Liver (tissue), 9 donors: Measurements from ENCODE around the gene RABL6. TPM values are rescaled to one million over a fixed set of nuclear protein-coding genes. Genes with fewer than 3 reads are reported as not detected.
A peak's percentile ranks its signal among the peaks of the same experiment; 100 is the strongest.

Source experiments
- DNase-seq: peaks from one replicate; pipeline ENCODE4 v3.0.0-alpha.2; 2017; ENCODE audit warnings: low spot score
- H3K27ac ChIP-seq, 2 donors: one replicate each; pipeline ENCODE4 v1.7.0; 2013; ENCODE audit warnings: inconsistent platforms in 2 of 2, low read length in 2 of 2, control low read depth in 1 of 2, low read depth in 1 of 2, mild to moderate bottlenecking in 1 of 2
- H3K27me3 ChIP-seq, 4 donors: one replicate each; pipeline versions ENCODE4 v1.6.1 to v1.7.0; 2013; ENCODE audit warnings: low read length in 3 of 4, inconsistent platforms in 1 of 4, mild to moderate bottlenecking in 1 of 4, moderate library complexity in 1 of 4; ENCODE audit not compliant: control insufficient read depth in 4 of 4, insufficient read depth in 4 of 4
- H3K36me3 ChIP-seq, 4 donors: one replicate each; pipeline versions ENCODE4 v1.6.1 to v1.7.0; 2013; ENCODE audit warnings: low read length in 3 of 4, mild to moderate bottlenecking in 3 of 4, low read depth in 1 of 4, moderate library complexity in 1 of 4; ENCODE audit not compliant: control insufficient read depth in 4 of 4, insufficient read depth in 3 of 4
- H3K4me1 ChIP-seq, 4 donors: one replicate each; pipeline versions ENCODE4 v1.6.1 to v1.7.0; 2013; ENCODE audit warnings: low read length in 3 of 4, mild to moderate bottlenecking in 3 of 4, moderate library complexity in 1 of 4; ENCODE audit not compliant: control insufficient read depth in 4 of 4, insufficient read depth in 4 of 4
- H3K4me3 ChIP-seq, 3 donors: one replicate each; pipeline versions ENCODE4 v1.6.1 to v1.7.0; 2013; ENCODE audit warnings: low read length in 3 of 3, control low read depth in 1 of 3, low read depth in 1 of 3, mild to moderate bottlenecking in 1 of 3
- H3K9ac ChIP-seq, 2 donors: one replicate each; pipeline ENCODE4 v1.7.0; 2013; ENCODE audit warnings: low read length in 2 of 2, mild to moderate bottlenecking in 2 of 2, moderate library complexity in 2 of 2, control low read depth in 1 of 2, low read depth in 1 of 2
- H3K9me3 ChIP-seq, 4 donors: one replicate each; pipeline versions ENCODE4 v1.6.1 to v1.7.0; 2013; ENCODE audit warnings: low read length in 3 of 4; ENCODE audit not compliant: control insufficient read depth in 4 of 4
- CTCF ChIP-seq: fragments of 150-350 bp; IDR thresholded peaks from 2 replicates; pipeline ENCODE4 v1.5.1; 2017; ENCODE audit warnings: improper control_type of control experiment, low read depth, low read length; ENCODE audit not compliant: missing input control
- FOXA1 ChIP-seq: IDR thresholded peaks from 2 replicates; pipeline ENCODE4 v1.6.1; 2016; ENCODE audit warnings: antibody characterized with exemption
- FOXA2 ChIP-seq: IDR thresholded peaks from 2 replicates; pipeline ENCODE4 v1.6.1; 2016; ENCODE audit warnings: antibody characterized with exemption
- GABPA ChIP-seq, 2 donors: IDR thresholded peaks in 1 of 2; conservative IDR thresholded peaks in 1 of 2; 2 replicates each; pipeline ENCODE4 v1.6.1; 2016; ENCODE audit warnings: antibody characterized with exemption in 2 of 2, mild to moderate bottlenecking in 1 of 2, moderate library complexity in 1 of 2
- HNF4A ChIP-seq, 2 donors: conservative IDR thresholded peaks; 2 replicates each; pipeline ENCODE4 v1.6.1; 2016; ENCODE audit warnings: antibody characterized with exemption in 2 of 2, mild to moderate bottlenecking in 2 of 2
- HNF4G ChIP-seq: IDR thresholded peaks from 2 replicates; pipeline ENCODE4 v1.6.1; 2016; ENCODE audit warnings: antibody characterized with exemption
- JUND ChIP-seq, 2 donors: IDR thresholded peaks; 2 replicates each; pipeline ENCODE4 v1.6.1; 2016; ENCODE audit warnings: antibody characterized with exemption in 2 of 2
- MAX ChIP-seq: IDR thresholded peaks from 2 replicates; pipeline ENCODE4 v1.6.1; 2016; ENCODE audit warnings: antibody characterized with exemption
- NR2F2 ChIP-seq: IDR thresholded peaks from 2 replicates; pipeline ENCODE4 v1.6.1; 2016; ENCODE audit warnings: antibody characterized with exemption
- RAD21 ChIP-seq, 2 donors: IDR thresholded peaks; 2 replicates each; pipeline ENCODE4 v1.6.1; 2016; ENCODE audit warnings: antibody characterized with exemption in 2 of 2, mild to moderate bottlenecking in 2 of 2
- REST ChIP-seq: IDR thresholded peaks from 2 replicates; pipeline ENCODE4 v1.6.1; 2016; ENCODE audit warnings: antibody characterized with exemption, mild to moderate bottlenecking
- RXRA ChIP-seq, 2 donors: IDR thresholded peaks; 2 replicates each; pipeline ENCODE4 v1.6.1; 2017 to 2018; ENCODE audit warnings: antibody characterized with exemption in 2 of 2, mild to moderate bottlenecking in 1 of 2
- SP1 ChIP-seq: IDR thresholded peaks from 2 replicates; pipeline ENCODE4 v1.6.1; 2018; ENCODE audit warnings: antibody characterized with exemption, mild to moderate bottlenecking
- TAF1 ChIP-seq: conservative IDR thresholded peaks from 2 replicates; pipeline ENCODE4 v1.6.1; 2016; ENCODE audit warnings: antibody characterized with exemption, mild to moderate bottlenecking
- ZBTB33 ChIP-seq: IDR thresholded peaks from 2 replicates; pipeline ENCODE4 v1.6.1; 2016; ENCODE audit warnings: antibody characterized with exemption
- WGBS: extraction: QIAGEN DNeasy Blood & Tissue Kit; methylation state at CpG from one replicate; pipeline ENCODE4 v1.1.7; 2013; 5-methylcytosine and 5-hydroxymethylcytosine counted together
- polyA plus RNA-seq, 2 donors: library from polyadenylated mRNA; stranded (reverse) in 1 of 2; unstranded in 1 of 2; fragments of 200-250 nt in 1 of 2; fragments of >200 nt in 1 of 2; fragmentation: Nextera tagmentation in 1 of 2; extraction: Ambion mirVana in 1 of 2; gene quantifications; one replicate each; pipeline versions ENCODE4 v1.2.1 to v1.2.3, GENCODE V29; 2013 to 2015
- total RNA-seq, 2 donors: library from RNA; depleted of rRNA; stranded (reverse); fragments of >200 nt; gene quantifications; one replicate each; pipeline ENCODE4 v1.2.3, GENCODE V29; 2014
- donor health status: healthy.
- donor health status: healthy.
- donor health status: healthy.
- donor health status: healthy.
- donor health status: healthy.

The RABL6 gene
- total and polyA plus RNA-seq, 4 donors: 3.6 to 32.6 (median 10.7) TPM

GRCh38 chr9:136847826-136848392 is 40.2 kb downstream of the RABL6 start:
- DNase-seq: peak; percentile 78
- H3K4me1 ChIP-seq: peaks cover 22 to 59% (median 47%) of the 10 kb centered on the region in 4 donors
- peaks cover 0 to 2% (median 0%) of the 10 kb centered on the region in 4 donors for H3K36me3 ChIP-seq
- WGBS: under 1% methylated on average over 48 of the region's 48 CpGs
- peaks cover 0 to 3% (median 0%) of the 10 kb centered on the region in 4 donors for H3K9me3 ChIP-seq
- H3K4me3 ChIP-seq: peak overlapping the region; percentile 73 to 92 (median 83)
- H3K27ac ChIP-seq: peak overlapping the region; percentile 83 to 91
- H3K9ac ChIP-seq: peak overlapping the region; percentile 35 to 68
- TF ChIP-seq ZBTB33: no peak
- peak in 1 of 2 donors; percentile 45 for TF ChIP-seq RAD21 (IDR thresholded peaks at IDR 0.05)
- no peak for TF ChIP-seq NR2F2
- TF ChIP-seq HNF4G: no peak
- TF ChIP-seq RXRA (IDR thresholded peaks at IDR 0.05): peak in 1 of 2 donors; percentile 50
- TF ChIP-seq FOXA1: no peak
- TF ChIP-seq REST: peak; percentile 66
- peak; percentile 60 for TF ChIP-seq SP1
- TF ChIP-seq CTCF: no peak
- peak in 1 of 2 donors; percentile 9 for TF ChIP-seq HNF4A (conservative IDR thresholded peaks at IDR 0.05)
- TF ChIP-seq FOXA2: no peak
- H3K27me3 ChIP-seq: no peaks in the 10 kb centered on the region

GRCh38 chr9:136848393-136849037 is 40.8 kb downstream of the RABL6 start:
- no peak for DNase-seq
- H3K9ac ChIP-seq: peak overlapping the region; percentile 35 to 68
- H3K4me1 ChIP-seq: peaks cover 18 to 55% (median 43%) of the 10 kb centered on the region in 4 donors
- WGBS: under 1% methylated on average over 50 of the region's 53 CpGs
- H3K36me3 ChIP-seq: peaks cover 0 to 2% (median 0%) of the 10 kb centered on the region in 4 donors
- peak overlapping the region; percentile 83 to 91 for H3K27ac ChIP-seq
- no peaks in the 10 kb centered on the region for H3K27me3 ChIP-seq
- peaks cover 0 to 3% (median 0%) of the 10 kb centered on the region in 4 donors for H3K9me3 ChIP-seq
- peak overlapping the region; percentile 73 to 92 (median 83) for H3K4me3 ChIP-seq
- TF ChIP-seq JUND (IDR thresholded peaks at IDR 0.05) (no peak), HNF4G (no peak), HNF4A (conservative IDR thresholded peaks at IDR 0.05) (no peak), REST (no peak), FOXA2 (no peak), MAX (no peak), RXRA (IDR thresholded peaks at IDR 0.05) (no peak), GABPA (IDR thresholded peaks at IDR 0.05 in 1 of 2, conservative IDR thresholded peaks at IDR 0.05 in 1 of 2) (no peak), CTCF (no peak), TAF1 (no peak), FOXA1 (no peak), NR2F2 (no peak), RAD21 (IDR thresholded peaks at IDR 0.05) (no peak)
